Parathyroid adenoma (tissue), 2 donors: Measurements from ENCODE around the gene CLIC4.

Experiments
- H2AFZ ChIP-seq: fragments of 300-600 bp; sonication (generic); one replicate; pipeline ENCODE4 v1.7.0; 2017; ENCODE audit warnings: antibody characterized with exemption, mild to moderate bottlenecking
- H3K27ac ChIP-seq: fragments of 300-600 bp; sonication (generic); one replicate; pipeline ENCODE4 v1.7.0; 2017
- H3K27me3 ChIP-seq: fragments of 300-600 bp; sonication (generic); one replicate; pipeline ENCODE4 v1.7.0; 2017; ENCODE audit warnings: low read length; ENCODE audit not compliant: control insufficient read depth, insufficient read depth
- H3K36me3 ChIP-seq: fragments of 300-600 bp; sonication (generic); one replicate; pipeline ENCODE4 v1.7.0; 2017; ENCODE audit warnings: low read length; ENCODE audit not compliant: control insufficient read depth, insufficient read depth
- H3K4me1 ChIP-seq: fragments of 300-600 bp; sonication (generic); one replicate; pipeline ENCODE4 v1.7.0; 2017; ENCODE audit warnings: control low read depth
- H3K4me2 ChIP-seq: fragments of 300-600 bp; sonication (generic); one replicate; pipeline ENCODE4 v1.7.0; 2017; ENCODE audit warnings: low read length
- H3K4me3 ChIP-seq: fragments of 300-600 bp; sonication (generic); one replicate; pipeline ENCODE4 v1.7.0; 2017; ENCODE audit warnings: low read depth, low read length
- H3K79me2 ChIP-seq: fragments of 300-600 bp; sonication (generic); one replicate; pipeline ENCODE4 v1.7.0; 2017; ENCODE audit warnings: control low read depth
- H3K9ac ChIP-seq: fragments of 300-600 bp; sonication (generic); one replicate; pipeline ENCODE4 v1.7.0; 2017; ENCODE audit warnings: mild to moderate bottlenecking
- H3K9me3 ChIP-seq: fragments of 300-600 bp; sonication (generic); one replicate; pipeline ENCODE4 v1.7.0; 2017; ENCODE audit warnings: low read length; ENCODE audit not compliant: control insufficient read depth
- TF ChIP-seq, protein P1 (sequence below): fragments of 300-600 bp; sonication (generic); IDR thresholded peaks from one replicate; pipeline ENCODE4 v1.7.0; 2017; ENCODE audit warnings: antibody characterized with exemption, mild to moderate bottlenecking
- donor health status: primary hyperparathyroidism.

The CLIC4 gene

DNA sequence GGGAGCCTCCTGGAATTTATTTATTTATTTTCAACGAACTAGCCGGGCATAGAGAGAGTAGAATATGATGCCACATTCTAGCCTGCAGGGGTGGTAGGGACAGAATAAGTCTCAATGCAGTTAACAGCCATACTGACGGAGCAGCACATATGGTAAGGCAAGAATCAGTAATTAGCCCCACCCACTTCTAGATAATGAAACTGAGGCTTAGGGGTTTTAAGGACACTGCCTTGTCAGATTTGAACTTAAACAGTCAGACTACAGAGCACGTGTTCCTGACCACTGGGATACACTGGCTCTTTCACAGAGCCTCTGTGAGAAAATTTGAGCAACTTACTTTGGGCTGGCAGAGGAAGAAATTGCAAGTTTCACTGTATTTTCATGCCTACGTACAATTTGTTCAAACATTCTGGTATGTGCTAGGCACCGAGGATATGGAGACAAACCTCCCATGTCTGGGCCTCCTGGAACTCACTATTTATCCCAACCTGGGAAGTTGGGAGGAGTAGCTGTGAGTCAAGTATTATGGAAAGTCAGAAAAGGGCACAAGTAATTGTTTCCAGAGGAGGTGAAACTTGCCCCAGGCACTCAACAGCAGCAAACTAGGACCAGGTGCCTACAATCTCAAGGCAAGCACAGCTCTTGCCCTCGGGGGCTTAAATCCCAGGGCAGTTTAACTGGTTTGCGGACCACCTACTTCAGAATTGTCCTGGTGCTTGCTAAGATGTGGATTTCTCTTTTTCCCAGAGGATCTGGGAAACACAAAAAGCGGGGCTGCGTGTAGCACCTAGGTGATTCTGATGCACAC, 1.6 kb upstream of the CLIC4 start:
- Histone ChIP-seq H3K4me1 (peaks cover 2% of the 10 kb centered on the region), H3K27me3 (no peaks in the 10 kb centered on the region), H3K27ac (no peak overlapping the region), H3K36me3 (no peaks in the 10 kb centered on the region), H3K4me3 (no peak overlapping the region), H3K9me3 (no peaks in the 10 kb centered on the region), H3K79me2 (no peaks in the 10 kb centered on the region), H2AFZ (no peak overlapping the region), H3K4me2 (no peak overlapping the region), H3K9ac (no peak overlapping the region)
- TF ChIP-seq, protein P1, sequence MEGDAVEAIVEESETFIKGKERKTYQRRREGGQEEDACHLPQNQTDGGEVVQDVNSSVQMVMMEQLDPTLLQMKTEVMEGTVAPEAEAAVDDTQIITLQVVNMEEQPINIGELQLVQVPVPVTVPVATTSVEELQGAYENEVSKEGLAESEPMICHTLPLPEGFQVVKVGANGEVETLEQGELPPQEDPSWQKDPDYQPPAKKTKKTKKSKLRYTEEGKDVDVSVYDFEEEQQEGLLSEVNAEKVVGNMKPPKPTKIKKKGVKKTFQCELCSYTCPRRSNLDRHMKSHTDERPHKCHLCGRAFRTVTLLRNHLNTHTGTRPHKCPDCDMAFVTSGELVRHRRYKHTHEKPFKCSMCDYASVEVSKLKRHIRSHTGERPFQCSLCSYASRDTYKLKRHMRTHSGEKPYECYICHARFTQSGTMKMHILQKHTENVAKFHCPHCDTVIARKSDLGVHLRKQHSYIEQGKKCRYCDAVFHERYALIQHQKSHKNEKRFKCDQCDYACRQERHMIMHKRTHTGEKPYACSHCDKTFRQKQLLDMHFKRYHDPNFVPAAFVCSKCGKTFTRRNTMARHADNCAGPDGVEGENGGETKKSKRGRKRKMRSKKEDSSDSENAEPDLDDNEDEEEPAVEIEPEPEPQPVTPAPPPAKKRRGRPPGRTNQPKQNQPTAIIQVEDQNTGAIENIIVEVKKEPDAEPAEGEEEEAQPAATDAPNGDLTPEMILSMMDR = no peak

DNA sequence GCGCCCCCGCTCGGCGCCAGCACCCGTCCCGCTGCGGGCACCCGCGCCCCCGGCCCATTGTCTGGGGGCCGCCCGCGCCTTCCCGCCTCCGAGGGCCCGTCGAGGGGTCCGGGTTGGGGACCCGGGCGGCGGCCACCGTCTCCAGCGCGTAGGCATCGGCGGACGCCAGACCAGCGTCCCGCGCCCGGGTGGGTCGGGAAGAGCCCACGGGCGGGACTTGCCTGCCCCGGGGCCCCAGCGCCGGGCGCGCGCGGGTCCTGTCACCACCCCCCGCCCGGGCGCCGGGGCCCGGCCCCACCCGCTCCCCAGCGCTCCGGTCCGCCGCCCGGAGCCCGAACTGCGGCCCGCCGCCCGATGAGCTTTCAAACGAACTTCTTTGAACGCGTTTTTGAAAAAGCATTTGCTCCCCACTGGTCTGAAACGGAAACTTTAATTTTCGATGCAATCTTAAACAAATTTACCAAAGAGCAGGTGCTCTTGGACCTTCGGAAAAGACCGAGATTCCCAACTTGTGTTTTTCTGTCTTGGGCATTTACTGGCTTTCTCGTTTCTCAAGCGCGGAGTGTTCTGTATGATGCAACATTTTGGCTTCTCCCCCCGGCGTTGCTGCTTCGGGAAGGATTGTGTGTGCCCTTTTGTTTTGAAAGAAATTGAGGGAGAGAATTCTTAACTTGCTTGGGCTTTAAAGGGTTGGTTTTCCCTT, 615 bp downstream of the CLIC4 start:
- H3K27me3 ChIP-seq = no peaks in the 10 kb centered on the region
- H3K79me2 ChIP-seq = no peaks in the 10 kb centered on the region
- H3K27ac ChIP-seq = peak overlapping the region; percentile 60
- no peaks in the 10 kb centered on the region for H3K36me3 ChIP-seq
- peak overlapping the region; percentile 68 for H3K4me3 ChIP-seq
- peaks cover 2% of the 10 kb centered on the region for H3K4me1 ChIP-seq
- H3K9ac ChIP-seq = no peak overlapping the region
- TF ChIP-seq, protein P1 = no peak
- no peaks in the 10 kb centered on the region for H3K9me3 ChIP-seq
- peak overlapping the region; percentile 71 for H2AFZ ChIP-seq
- peak overlapping the region; percentile 88 for H3K4me2 ChIP-seq

DNA sequence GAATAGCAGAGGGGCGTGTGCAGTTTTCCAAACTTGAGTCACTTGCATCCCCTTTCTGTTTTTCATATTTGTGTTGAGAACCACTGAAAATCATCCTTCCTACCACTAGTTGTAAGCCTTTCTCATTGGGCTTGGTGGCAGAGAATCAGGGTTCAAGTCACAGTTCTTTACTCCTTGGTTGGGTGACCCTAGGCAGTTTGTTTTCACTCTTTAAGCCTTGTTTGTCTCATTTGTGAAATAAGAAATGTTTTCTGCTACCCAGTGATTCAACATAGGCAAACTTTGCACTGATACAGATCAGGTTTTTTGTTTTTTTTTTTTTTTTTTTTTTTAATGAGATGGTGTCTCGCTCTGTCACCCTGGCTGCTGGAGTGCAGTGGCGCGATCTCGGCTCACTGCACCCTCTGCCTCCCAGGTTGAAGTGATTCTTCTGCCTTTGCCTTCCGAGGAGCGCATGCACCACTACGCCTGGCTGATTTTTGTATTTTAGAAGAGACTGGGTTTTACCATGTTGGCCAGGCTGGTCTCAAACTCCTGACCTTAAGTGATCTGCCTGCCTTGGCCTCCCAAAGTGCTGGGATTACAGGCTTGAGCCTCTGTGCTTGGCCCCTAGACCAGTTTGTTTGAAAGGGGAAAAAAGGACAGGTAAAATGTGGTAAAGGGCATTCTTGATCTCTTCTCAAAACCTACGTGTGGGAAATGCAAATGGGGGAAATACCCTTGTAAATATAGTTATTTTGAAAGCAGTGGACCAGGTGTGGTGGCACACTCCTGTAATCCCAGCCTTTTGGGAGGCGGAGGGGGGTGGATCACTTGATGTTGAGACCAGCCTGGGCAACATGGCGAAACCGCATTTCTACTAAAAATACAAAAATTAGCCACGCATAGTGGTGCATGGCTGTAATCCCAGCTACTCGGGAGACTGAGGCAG, 3.2 kb downstream of the CLIC4 start:
- Histone ChIP-seq H3K27me3 (no peaks in the 10 kb centered on the region), H3K4me1 (peaks cover 2% of the 10 kb centered on the region), H3K4me3 (no peak overlapping the region), H3K79me2 (no peaks in the 10 kb centered on the region), H2AFZ (no peak overlapping the region), H3K4me2 (no peak overlapping the region), H3K9ac (no peak overlapping the region), H3K9me3 (no peaks in the 10 kb centered on the region), H3K27ac (no peak overlapping the region), H3K36me3 (no peaks in the 10 kb centered on the region)
- TF ChIP-seq, protein P1 = no peak

DNA sequence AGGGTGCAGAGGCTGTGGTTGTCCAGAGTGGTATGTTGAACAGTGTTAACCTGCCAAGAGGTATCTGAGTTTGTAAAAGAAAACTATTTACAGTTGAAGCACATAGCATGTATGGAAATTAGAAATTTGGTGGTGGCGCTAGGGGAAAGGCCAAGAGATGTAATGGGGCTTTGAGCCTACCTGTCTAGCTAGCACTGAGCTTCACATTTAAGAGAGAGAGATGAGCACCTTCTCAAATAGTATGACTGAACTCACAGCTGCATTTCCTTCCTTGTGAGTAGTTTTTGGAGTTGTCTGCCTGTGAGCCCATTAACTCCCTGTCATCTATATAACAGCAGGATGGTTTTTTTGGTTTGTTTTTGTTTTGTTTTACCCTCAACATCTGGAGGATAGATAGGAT, 4.0 kb downstream of the CLIC4 start:
- TF ChIP-seq, protein P1 = no peak
- Histone ChIP-seq H3K27ac (no peak overlapping the region), H3K9ac (no peak overlapping the region), H3K4me3 (no peak overlapping the region), H3K4me2 (no peak overlapping the region), H3K27me3 (no peaks in the 10 kb centered on the region), H3K36me3 (no peaks in the 10 kb centered on the region), H3K4me1 (peaks cover 2% of the 10 kb centered on the region), H2AFZ (no peak overlapping the region), H3K79me2 (no peaks in the 10 kb centered on the region), H3K9me3 (no peaks in the 10 kb centered on the region)
